ENCODE results near the gene LMF1. TPM values are rescaled to one million over a fixed set of nuclear protein-coding genes. Genes with fewer than 3 reads are reported as not detected.

LMF1 gene
- total and polyA plus RNA-seq, 2 of the 4 experiments (the other 2 are of a cell fraction), result 7.7 to 13.1 TPM

DNA sequence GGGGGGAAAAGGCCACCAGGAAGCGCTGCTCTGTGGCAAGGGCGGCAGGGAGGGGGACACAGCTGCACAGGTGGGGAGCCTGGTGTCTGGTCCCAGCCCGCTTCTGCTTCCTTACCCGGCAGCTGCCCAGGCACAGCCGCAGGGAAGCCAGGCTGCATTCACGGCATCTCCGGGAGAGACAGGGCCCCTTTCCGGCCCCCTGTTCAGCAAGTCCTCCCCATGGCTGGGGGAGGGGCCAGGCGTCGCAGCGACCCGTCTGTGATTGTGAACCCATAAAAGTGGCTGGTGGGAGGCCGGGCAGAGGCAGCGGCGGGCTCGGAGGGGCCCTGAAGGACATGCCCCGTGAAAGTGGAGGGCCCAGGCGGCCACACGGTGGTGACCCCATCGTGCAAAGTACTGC is 39.5 kb upstream of the LMF1 start:
- no peaks in the 10 kb centered on the region for H3K36me3 ChIP-seq (ENCODE audit: control insufficient read depth, insufficient read depth, low read length)
- no peak overlapping the region for H3K14ac ChIP-seq (replicated peaks; ENCODE audit: low read depth, low read length)
- H3K23ac ChIP-seq (ENCODE audit: low read depth, low read length), result no peak overlapping the region
- 30% methylated on average over 6 of the region's 20 CpGs; no CpG with 5 or more reads in 1 of the 2 experiments for WGBS, 2 experiments (ENCODE audit: extremely low coverage in 2 of 2, insufficient read length in 1 of 2)
- H3K9ac ChIP-seq (ENCODE audit: low read depth, low read length), result no peak overlapping the region
- POLR2A ChIA-PET (ENCODE audit: unreplicated experiment), result no interaction called here
- no TSS peak for BruUV-seq (replicated peaks)
- H3K56ac ChIP-seq (ENCODE audit: extremely low read depth, insufficient read depth, low read length), result no peak overlapping the region
- no peak overlapping the region for H2AFZ ChIP-seq (replicated peaks; ENCODE audit: low read length, poor library complexity)
- TF ChIP-seq POLR2A (IDR thresholded peaks at IDR 0.05; ENCODE audit: low read depth, low read length) (no peak), MXI1 (IDR thresholded peaks at IDR 0.05; ENCODE audit: borderline replicate concordance, low read depth, low read length) (no peak), CHD1 (IDR thresholded peaks at IDR 0.05; ENCODE audit: low read depth, low read length) (no peak), SMC3 (IDR thresholded peaks at IDR 0.05; ENCODE audit: low read depth, low read length) (no peak), RFX5 (IDR thresholded peaks at IDR 0.05; ENCODE audit: low read depth, low read length) (no peak), CEBPB (IDR thresholded peaks at IDR 0.05; ENCODE audit: low read depth, low read length) (no peak), BHLHE40 (IDR thresholded peaks at IDR 0.05; ENCODE audit: low read depth, low read length) (no peak), RAD21 (IDR thresholded peaks at IDR 0.05; ENCODE audit: low read length) (no peak), RCOR1 (IDR thresholded peaks at IDR 0.05; ENCODE audit: insufficient replicate concordance, low read length) (no peak), NFE2L2 (IDR thresholded peaks at IDR 0.05; ENCODE audit: low read depth, low read length) (no peak)
- TF ChIP-seq, protein P1, sequence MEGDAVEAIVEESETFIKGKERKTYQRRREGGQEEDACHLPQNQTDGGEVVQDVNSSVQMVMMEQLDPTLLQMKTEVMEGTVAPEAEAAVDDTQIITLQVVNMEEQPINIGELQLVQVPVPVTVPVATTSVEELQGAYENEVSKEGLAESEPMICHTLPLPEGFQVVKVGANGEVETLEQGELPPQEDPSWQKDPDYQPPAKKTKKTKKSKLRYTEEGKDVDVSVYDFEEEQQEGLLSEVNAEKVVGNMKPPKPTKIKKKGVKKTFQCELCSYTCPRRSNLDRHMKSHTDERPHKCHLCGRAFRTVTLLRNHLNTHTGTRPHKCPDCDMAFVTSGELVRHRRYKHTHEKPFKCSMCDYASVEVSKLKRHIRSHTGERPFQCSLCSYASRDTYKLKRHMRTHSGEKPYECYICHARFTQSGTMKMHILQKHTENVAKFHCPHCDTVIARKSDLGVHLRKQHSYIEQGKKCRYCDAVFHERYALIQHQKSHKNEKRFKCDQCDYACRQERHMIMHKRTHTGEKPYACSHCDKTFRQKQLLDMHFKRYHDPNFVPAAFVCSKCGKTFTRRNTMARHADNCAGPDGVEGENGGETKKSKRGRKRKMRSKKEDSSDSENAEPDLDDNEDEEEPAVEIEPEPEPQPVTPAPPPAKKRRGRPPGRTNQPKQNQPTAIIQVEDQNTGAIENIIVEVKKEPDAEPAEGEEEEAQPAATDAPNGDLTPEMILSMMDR (conservative IDR thresholded peaks at IDR 0.05; ENCODE audit: low read depth, low read length), result no peak
- no peak overlapping the region for H4K8ac ChIP-seq (ENCODE audit: low read depth in 2 of 2, low read length in 2 of 2)
- H4K20me1 ChIP-seq (ENCODE audit: insufficient read depth, low read length), result no peaks in the 10 kb centered on the region
- intact Hi-C loops (cut with micrococcal nuclease), result no loop called here
- no peak overlapping the region for H2AK9ac ChIP-seq (replicated peaks; ENCODE audit: low read depth, low read length, poor library complexity)
- H2BK20ac ChIP-seq (ENCODE audit: low read depth, low read length), result no peak overlapping the region
- no peak for DNase-seq
- H2BK5ac ChIP-seq (ENCODE audit: low read depth, low read length, poor library complexity, severe bottlenecking), result no peak overlapping the region
- no peaks in the 10 kb centered on the region for H3K9me3 ChIP-seq (ENCODE audit: control insufficient read depth, insufficient read depth, low read length)
- CTCF ChIA-PET, result no interaction called here
- no peak overlapping the region for H4K91ac ChIP-seq (ENCODE audit: insufficient read depth, low read depth, low read length)
- H3K27ac ChIP-seq (ENCODE audit: insufficient read depth, low read length), result no peak overlapping the region
- no peak overlapping the region for H3K18ac ChIP-seq (ENCODE audit: low read depth, low read length)
- in situ Hi-C loops (cut with MboI; ENCODE audit: low sequenced_read_pairs), result no loop called here
- no peak overlapping the region for H3K4me2 ChIP-seq (ENCODE audit: low read depth, low read length)
- no peaks in the 10 kb centered on the region for H3K4me1 ChIP-seq (ENCODE audit: control insufficient read depth, insufficient read depth, low read length)
- no peak overlapping the region for H2BK15ac ChIP-seq (ENCODE audit: low read depth, low read length)
- H2AK5ac ChIP-seq (ENCODE audit: low read depth, low read length), result no peak overlapping the region
- H3K4me3 ChIP-seq (ENCODE audit: insufficient read depth, low read depth, low read length), result no peak overlapping the region
- no peaks in the 10 kb centered on the region for H3K79me1 ChIP-seq (ENCODE audit: low read depth in 1 of 2, low read length in 2 of 2)
- H4K5ac ChIP-seq (ENCODE audit: low read depth, low read length), result no peak overlapping the region
- no peaks in the 10 kb centered on the region for H3K9me1 ChIP-seq (ENCODE audit: insufficient read depth, low read length)
- peaks cover 60% of the 10 kb centered on the region; the same call in 1 of the 2 replicates for H3K27me3 ChIP-seq (ENCODE audit: control insufficient read depth, insufficient read depth, low read length)
- H2BK120ac ChIP-seq (ENCODE audit: low read depth, low read length), result no peak overlapping the region
- no peak for ATAC-seq (ENCODE audit: low read depth)
- no peak overlapping the region for H3K4ac ChIP-seq (ENCODE audit: low read depth, low read length)
- dilution Hi-C loops (cut with HindIII; ENCODE audit: low sequenced_read_pairs, unreplicated experiment), result no loop called here
